Stomach smooth muscle (tissue), 2 donors: Measurements from ENCODE around the gene AMH.
A peak's percentile ranks its signal among the peaks of the same experiment; 100 is the strongest.

ENCODE experiments used
- H3K27ac ChIP-seq: one replicate; pipeline ENCODE4 v1.7.0; 2013; ENCODE audit warnings: mild to moderate bottlenecking, low read length, inconsistent platforms
- H3K27me3 ChIP-seq, 2 donors: one replicate each; pipeline ENCODE4 v1.7.0; 2013; ENCODE audit warnings: low read length in 2 of 2; ENCODE audit not compliant: insufficient read depth in 2 of 2, control insufficient read depth in 1 of 2
- H3K36me3 ChIP-seq, 2 donors: one replicate each; pipeline ENCODE4 v1.7.0; 2013; ENCODE audit warnings: low read length in 2 of 2; ENCODE audit not compliant: control insufficient read depth in 2 of 2, insufficient read depth in 2 of 2
- H3K4me1 ChIP-seq: one replicate; pipeline ENCODE4 v1.7.0; 2013; ENCODE audit warnings: low read length; ENCODE audit not compliant: control insufficient read depth, insufficient read depth
- H3K4me3 ChIP-seq, 2 donors: one replicate each; pipeline ENCODE4 v1.7.0; 2013; ENCODE audit warnings: low read length in 2 of 2
- H3K9ac ChIP-seq, 2 donors: one replicate each; pipeline ENCODE4 v1.7.0; 2013; ENCODE audit warnings: low read length in 2 of 2, mild to moderate bottlenecking in 1 of 2
- H3K9me3 ChIP-seq, 2 donors: one replicate each; pipeline ENCODE4 v1.7.0; 2013; ENCODE audit warnings: low read length in 2 of 2; ENCODE audit not compliant: control insufficient read depth in 2 of 2
- donor health status: healthy.
- donor health status: Pancreatic carcinoma.

Gene AMH

GRCh38 chr19:2261438-2262172 is 12.5 kb downstream of the AMH start:
- Histone ChIP-seq H3K9me3 (no peaks in the 10 kb centered on the region), H3K36me3 (no peaks in the 10 kb centered on the region), H3K4me1 (peaks cover 3% of the 10 kb centered on the region), H3K4me3 (no peak overlapping the region), H3K27me3 (no peaks in the 10 kb centered on the region), H3K27ac (no peak overlapping the region), H3K9ac (no peak overlapping the region)

- H3K27me3 ChIP-seq, result no peaks in the 10 kb centered on the region
- H3K4me1 ChIP-seq, result peaks cover 11% of the 10 kb centered on the region
- H3K9ac ChIP-seq, result no peak overlapping the region
- no peak overlapping the region for H3K4me3 ChIP-seq
- no peaks in the 10 kb centered on the region for H3K36me3 ChIP-seq
- H3K9me3 ChIP-seq, result no peaks in the 10 kb centered on the region
- H3K27ac ChIP-seq, result no peak overlapping the region
Measured at GRCh38 chr19:2266183-2266993, 17.3 kb downstream of the AMH start.

DNA sequence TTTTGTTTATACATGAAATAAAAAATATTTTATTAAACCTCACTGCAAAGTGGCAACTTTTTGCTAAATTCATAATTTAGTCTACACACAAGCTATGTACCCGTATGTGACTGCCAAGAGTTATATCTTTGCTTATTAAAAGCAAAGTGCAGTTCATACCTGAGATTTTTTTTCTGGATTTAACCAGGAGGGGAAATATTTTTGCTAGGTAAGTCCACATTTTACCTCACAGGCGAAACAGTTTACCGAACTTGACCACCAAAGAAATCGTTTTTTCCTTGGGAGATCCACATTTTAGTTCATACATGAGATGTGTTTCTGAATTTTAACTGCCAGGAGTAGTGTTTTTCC is 19.3 kb downstream of the AMH start:
- Histone ChIP-seq H3K4me1 (peaks cover 26% of the 10 kb centered on the region), H3K9me3 (no peaks in the 10 kb centered on the region), H3K27me3 (no peaks in the 10 kb centered on the region), H3K9ac (peak overlapping the region in 1 of 2 donors; percentile 71), H3K36me3 (peaks cover 5 to 9% of the 10 kb centered on the region in 2 donors), H3K27ac (no peak overlapping the region), H3K4me3 (peak overlapping the region; percentile 65 to 78)

- peak overlapping the region; percentile 65 to 78 for H3K4me3 ChIP-seq
- H3K4me1 ChIP-seq, result peaks cover 30% of the 10 kb centered on the region
- H3K36me3 ChIP-seq, result peaks cover 5 to 9% of the 10 kb centered on the region in 2 donors
Measured at GRCh38 chr19:2268861-2269243, 19.7 kb downstream of the AMH start.

DNA sequence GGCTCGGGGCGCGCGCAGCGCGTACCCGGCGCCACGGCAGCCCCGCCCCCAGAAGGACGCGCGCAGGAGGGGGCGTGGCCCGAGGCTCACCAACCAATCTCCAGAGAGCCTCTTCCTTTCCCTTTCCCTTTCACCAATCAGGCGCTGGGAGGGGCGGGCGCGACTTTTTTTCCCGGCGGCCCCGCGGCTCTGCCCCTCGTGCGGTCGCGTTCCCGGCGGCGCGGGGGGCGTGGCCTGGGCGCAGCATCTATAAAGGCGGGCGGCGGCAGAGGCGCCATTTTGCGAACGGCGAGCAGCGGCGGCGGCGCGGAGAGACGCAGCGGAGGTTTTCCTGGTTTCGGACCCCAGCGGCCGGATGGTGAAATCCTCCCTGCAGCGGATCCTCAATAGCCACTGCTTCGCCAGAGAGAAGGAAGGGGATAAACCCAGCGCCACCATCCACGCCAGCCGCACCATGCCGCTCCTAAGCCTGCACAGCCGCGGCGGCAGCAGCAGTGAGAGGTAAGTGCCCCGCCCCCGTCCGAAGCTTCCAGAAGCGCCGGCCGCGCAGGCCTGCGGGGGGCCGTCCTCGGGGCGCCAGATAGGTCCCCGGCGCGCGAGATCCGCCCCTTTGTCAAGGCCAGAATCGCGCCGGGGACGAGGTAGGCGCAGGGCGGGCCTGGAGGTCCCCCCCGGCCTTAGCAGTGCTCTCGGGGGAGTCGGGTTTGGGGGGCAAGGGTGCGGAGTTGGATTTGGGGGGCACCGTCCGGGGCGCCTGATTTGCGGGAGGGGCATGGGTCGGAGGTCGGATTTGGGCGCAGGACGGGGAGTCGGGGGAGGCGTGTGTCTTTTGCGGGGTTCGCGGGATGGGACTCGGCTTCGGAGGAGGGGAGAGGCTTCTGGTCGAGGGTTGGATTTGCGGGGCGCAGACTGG is 20.4 kb downstream of the AMH start:
- peaks cover 37% of the 10 kb centered on the region for H3K4me1 ChIP-seq
- H3K9ac ChIP-seq, result peak overlapping the region; percentile 87 to 92
- H3K9me3 ChIP-seq, result no peaks in the 10 kb centered on the region
- H3K27me3 ChIP-seq, result no peaks in the 10 kb centered on the region
- H3K36me3 ChIP-seq, result peaks cover 9 to 11% of the 10 kb centered on the region in 2 donors
- H3K27ac ChIP-seq, result peak overlapping the region; percentile 94
- peak overlapping the region; percentile 87 to 93 for H3K4me3 ChIP-seq

More at GRCh38 chr19:2268861-2269243, 19.7 kb downstream of the AMH start:
- no peaks in the 10 kb centered on the region for H3K27me3 ChIP-seq
- peak overlapping the region in 1 of 2 donors; percentile 71 for H3K9ac ChIP-seq
- H3K9me3 ChIP-seq, result no peaks in the 10 kb centered on the region
- H3K27ac ChIP-seq, result peak overlapping the region; percentile 94

DNA sequence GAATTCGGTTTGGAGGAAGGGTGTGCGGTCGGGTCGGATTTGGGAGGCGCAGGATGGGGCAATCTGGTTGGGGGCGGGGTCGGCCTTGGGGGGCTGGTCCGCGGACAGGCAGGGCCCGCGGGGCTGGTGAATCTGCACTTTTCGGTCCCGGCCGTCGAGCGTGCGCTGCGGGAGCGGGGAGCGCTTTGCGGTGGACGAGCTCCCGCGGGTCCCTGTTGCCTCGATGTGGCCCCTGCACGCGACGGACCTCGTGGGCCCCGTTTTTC is 21.0 kb downstream of the AMH start:
- H3K27ac ChIP-seq, result peak overlapping the region; percentile 94
- H3K27me3 ChIP-seq, result no peaks in the 10 kb centered on the region
- H3K4me3 ChIP-seq, result peak overlapping the region; percentile 87 to 93
- H3K36me3 ChIP-seq, result peaks cover 9 to 11% of the 10 kb centered on the region in 2 donors
- H3K9me3 ChIP-seq, result no peaks in the 10 kb centered on the region
- H3K4me1 ChIP-seq, result peaks cover 39% of the 10 kb centered on the region
- H3K9ac ChIP-seq, result peak overlapping the region; percentile 87 to 92

GRCh38 chr19:2270423-2271233 is 21.5 kb downstream of the AMH start:
- peaks cover 45% of the 10 kb centered on the region for H3K4me1 ChIP-seq
- no peaks in the 10 kb centered on the region for H3K27me3 ChIP-seq
- H3K36me3 ChIP-seq, result peaks cover 9 to 11% of the 10 kb centered on the region in 2 donors
- H3K9me3 ChIP-seq, result no peaks in the 10 kb centered on the region
- H3K9ac ChIP-seq, result peak overlapping the region; percentile 87 to 92
- peak overlapping the region; percentile 87 to 93 for H3K4me3 ChIP-seq
- H3K27ac ChIP-seq, result peak overlapping the region; percentile 94

- Histone ChIP-seq H3K4me1 (peaks cover 51% of the 10 kb centered on the region), H3K27ac (peak overlapping the region; percentile 84), H3K27me3 (no peaks in the 10 kb centered on the region), H3K36me3 (peaks cover 9 to 11% of the 10 kb centered on the region in 2 donors), H3K4me3 (peak overlapping the region; percentile 78 to 93), H3K9ac (peak overlapping the region; percentile 62 to 89), H3K9me3 (no peaks in the 10 kb centered on the region)
Measured at GRCh38 chr19:2271234-2272103, 22.3 kb downstream of the AMH start.

- Histone ChIP-seq H3K4me3 (peak overlapping the region in 1 of 2 donors; percentile 65), H3K27me3 (no peaks in the 10 kb centered on the region), H3K9me3 (no peaks in the 10 kb centered on the region), H3K4me1 (peaks cover 47% of the 10 kb centered on the region), H3K9ac (peak overlapping the region in 1 of 2 donors; percentile 48), H3K36me3 (peaks cover 9 to 11% of the 10 kb centered on the region in 2 donors), H3K27ac (peak overlapping the region; percentile 66)
Measured at GRCh38 chr19:2273356-2274184, 24.4 kb downstream of the AMH start.
